Hematopoietic multipotent progenitor cell treated with erythropoietin and hydrocortisone succinate and interleukin-3 and kit ligand, for 4 days (in vitro differentiated cells): ENCODE measurements around the gene FADS2.

Source experiments
- DNase-seq: peaks from one replicate; pipeline ENCODE4 v3.0.0-alpha.2; 2015

FADS2 gene

DNA sequence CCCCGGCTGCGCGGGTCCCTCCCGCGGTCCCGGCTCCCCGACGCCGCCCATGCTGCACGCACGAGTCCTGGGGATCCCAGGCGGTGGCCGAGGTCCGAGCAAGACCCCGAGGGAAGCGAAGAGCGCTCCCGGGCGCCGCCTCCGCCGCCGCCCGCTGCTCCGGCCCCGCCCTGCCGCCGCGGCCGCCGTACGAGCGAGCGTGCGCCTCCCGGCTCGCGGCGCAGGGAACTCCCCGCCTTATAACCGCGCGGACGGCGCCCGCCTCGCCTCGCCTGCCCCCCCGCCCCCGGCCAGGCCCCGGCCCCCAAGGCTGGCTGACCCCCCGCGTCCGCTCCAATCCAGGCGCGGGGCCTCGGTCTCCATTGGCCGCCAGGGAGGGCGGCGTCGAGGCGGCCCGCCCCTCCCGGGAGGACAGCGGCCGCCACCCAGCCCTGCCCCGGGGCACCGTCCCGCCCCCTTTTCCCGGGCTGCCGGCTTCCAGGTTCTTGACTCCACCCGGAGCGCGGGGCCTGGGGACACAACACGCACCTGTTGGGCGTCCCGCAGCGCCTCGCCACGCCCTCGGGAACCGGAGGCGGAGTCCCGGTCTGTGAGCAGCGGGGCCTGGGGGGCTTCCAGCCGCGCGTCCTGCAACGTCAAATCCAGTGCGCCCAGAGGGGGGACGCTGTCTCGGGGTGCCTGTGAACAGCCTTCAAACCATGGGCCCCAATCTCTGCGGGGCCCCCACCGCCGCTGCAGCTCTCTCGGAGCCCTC lies 63.4 kb downstream of the FADS2 start, which contains the start of gene FADS3:
TSS of gene FADS3 (minus strand) at position 215 of the 754 bp plus-strand sequence. CDS start at position 51, 164 bp downstream.
- peak; percentile 86 for DNase-seq

DNA sequence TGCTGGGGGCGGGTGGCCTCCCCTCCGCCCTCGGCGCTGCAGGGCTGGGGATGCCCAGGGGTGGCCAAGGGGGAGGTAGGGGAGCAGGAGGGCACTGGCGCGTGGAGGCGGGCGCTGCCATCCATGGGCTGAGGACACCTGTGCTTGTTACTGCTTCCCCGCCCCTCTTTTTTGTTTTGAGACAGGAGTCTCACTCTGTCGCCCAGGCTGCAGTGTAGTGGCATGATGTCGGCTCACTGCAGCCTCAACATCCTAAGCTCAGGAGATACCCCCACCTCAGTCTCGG lies 63.9 kb downstream of the FADS2 start:
- no peak for DNase-seq

DNA sequence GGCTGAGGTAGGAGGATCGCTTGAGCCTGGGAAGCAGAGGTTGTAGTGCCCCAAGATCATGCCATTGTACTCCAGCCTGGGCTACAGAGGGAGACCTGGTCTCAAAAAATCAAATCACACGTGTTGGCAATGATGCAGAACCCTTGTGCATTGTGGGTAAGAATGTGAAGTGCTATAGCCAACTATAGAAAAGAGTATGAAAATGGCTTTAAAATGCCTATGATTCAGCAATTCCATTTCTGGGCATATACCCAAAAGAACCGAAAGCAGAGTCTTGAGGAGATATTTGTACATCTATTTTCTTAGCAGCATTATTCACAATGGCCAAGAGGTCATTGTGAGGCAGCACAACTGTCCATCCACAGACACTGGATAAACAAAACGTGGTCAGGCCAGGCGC lies 65.9 kb downstream of the FADS2 start:
- peak; percentile 59 for DNase-seq

DNA sequence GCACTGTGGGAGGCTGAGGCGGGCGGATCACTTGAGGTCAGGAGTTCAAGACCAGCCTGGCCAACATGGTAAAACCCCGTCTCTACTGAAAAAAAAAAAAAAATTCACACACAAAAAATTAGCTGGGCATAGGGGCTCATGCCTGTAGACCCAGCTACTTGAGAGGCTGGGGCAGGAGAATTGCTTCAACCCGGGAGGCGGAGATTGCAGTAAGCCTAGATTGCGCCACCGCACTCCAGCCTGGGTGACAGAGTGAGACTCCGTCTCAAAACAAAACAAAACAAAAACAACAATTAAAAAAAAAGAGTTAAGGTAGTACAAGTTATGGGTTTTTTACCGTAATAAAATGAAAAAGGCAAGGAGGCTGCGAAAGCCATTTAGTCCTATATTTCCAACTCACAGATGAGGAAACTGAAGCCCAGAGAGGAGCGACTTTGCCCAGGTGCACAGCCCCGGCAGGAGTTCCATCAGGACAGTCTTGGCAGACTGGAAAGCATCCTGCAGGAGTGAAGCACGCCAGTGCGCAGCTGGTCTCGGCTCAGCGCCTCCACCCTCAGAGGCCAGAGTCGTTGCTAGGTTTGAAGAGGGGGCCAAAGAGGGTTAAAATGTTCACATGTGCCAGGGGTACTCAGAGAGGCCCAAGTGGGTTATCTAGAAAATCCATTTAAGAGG lies 67.1 kb downstream of the FADS2 start:
- DNase-seq: no peak

DNA sequence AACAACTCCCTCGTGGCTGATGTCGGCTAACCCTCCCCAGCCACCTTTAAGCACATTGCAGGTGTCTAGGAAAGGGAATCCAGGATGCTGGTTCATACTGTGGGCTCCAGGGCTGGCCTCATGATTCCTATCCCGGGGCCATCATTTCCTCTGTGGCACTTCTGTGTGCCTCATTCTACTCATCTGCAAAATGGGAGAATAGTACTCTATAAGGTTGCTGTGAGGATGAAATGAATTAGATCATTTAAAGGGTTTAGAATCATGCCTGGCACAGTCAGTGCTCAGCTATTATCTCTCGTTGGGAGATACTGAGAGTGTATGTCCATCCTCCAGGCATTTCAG lies 67.6 kb downstream of the FADS2 start:
- DNase-seq: no peak

DNA sequence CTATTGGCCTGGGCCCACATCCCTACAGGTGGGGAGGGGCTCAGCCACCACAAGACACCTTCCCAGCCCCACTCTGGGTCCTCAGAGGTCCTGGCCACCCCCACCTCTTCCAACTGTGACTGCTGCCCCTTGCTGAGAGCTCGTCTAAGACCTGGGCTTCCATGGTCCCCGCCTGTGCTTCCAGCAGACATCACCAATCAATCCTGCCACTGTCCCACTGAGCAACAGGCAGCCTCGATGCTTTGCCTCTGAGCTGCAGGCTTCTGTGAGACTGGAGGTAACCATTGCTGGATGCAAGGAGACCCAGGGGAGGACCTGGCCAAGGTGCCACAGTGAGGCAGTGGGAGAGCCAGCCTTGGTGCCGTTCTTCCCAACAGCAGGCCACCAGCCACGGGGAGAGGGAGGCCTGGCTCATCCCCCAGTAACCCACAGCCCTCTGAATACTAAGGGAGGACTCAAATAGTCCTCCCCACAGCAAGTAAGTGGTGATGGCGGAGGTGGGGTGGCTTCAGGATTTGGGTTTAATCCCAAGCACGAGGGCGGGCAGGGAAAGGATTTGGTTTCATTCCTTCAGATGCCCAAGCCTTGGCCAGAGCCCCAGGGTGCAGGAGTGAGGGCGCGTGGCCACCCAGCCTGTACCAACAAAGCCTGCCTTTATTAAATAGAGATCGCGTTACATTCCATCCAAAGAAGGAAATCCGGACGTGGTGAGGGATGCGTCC lies 68.7 kb downstream of the FADS2 start:
- no peak for DNase-seq

DNA sequence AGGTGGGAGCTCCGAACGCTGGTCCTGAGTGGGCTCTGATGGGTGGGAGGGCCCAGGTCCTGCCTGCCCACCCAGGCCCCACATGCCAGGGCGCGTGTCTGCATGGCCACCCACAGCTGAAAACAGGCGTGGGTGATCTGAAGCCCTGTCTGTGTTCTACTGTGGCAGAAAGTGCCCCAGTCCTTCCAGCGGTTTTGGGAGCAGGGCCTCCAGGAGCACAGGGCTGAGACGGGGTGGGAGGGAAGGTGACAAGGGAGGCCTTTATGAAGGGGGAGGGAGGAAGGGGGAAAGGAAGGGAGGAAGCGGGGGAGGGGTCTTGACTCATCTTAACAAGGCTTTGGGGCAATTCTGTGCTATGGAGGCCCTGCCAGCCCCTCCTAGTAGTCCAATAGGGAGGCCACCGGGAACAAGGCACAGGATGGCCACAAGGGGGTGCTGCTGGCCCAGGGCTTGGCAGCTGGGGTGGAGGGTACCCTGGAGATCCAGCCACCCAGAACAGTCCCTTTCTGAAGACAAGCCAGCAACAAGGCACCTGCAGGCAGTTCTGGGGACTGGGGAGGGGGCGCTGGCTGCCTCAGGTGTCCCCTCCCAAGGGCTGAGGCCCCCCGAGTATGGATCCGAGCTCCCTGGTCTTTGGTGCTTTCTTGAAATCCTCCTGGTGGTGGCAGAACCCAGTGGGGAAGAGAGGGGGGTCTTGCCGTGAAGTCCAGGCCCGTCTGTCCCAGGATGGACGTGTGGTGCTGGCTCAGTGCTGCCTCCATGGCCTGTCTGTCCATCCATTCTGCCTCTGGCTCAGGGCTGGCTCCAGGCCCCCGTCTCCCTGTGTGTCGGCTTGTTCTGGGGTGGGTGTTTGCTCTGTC lies 69.5 kb downstream of the FADS2 start:
- peak; percentile 89 for DNase-seq

DNA sequence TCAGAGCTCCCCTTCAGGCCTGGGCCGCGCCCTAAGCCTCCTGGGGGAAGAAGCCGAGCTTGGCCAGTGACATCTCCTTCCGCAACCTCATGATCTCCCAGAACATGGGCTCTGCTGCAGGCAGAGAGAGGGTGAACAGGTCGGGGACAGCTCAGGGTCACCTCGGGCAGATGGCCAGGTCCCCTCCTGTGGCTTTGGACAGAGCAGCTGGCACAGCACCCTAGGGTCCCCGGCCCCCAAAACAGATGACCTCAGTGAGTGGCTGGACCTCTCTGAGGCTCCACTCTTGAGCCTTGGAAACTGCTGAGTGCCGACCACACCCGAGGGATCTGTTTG lies 70.1 kb downstream of the FADS2 start:
- no peak for DNase-seq

DNA sequence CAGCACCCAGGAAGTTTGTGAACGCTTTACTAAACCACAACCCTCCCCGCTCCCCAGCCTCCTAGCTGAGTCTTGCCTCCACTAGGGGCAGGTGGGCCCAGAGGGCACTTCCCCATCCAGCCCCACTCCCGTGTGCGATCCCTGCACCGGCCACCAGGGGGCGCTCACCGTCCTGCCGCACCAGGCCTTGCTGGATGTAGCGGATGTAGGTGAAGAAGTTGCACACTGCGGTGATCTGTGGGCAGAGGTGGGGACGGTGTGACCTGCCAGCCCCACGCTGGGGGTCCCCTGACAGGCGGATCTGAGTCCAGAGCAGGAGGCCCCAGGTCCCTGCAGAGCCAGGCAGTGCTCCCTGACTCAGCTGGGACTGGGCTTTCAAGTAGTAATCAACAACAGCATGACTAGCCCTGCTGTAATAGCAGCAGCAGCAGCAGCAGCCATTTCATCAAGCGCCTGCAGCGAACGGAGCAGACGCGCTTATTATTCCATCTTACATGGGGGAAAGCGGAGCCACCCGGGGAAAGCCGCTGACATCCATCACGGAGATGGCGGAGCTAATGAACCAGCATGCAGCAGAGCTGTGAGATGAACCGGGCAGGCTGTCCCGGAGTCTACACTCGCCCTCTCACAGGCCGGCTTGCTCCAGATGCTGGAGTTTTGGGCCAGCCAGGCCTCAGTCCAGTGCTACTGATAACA lies 71.2 kb downstream of the FADS2 start:
- peak; percentile 94 for DNase-seq

DNA sequence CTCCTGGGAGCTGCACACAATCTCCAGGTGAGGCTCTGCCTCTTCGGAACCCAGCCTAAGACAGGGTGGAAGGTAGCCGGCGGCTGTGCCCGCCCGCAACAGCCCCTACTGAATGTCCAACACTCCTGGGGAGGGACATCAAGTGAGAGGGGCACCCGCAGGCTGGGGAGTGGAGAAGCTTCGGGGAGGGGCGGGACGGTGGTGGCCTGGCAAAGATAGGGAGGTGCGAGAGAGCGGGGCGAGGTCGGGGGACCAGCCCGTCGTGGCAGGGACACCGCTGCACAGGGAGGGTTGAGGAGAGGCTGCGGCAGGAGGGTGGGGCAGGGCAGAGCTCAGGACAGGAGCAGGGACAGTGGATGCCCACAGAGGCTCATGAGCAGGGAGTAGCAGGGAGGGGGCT lies 72.2 kb downstream of the FADS2 start:
- no peak for DNase-seq

DNA sequence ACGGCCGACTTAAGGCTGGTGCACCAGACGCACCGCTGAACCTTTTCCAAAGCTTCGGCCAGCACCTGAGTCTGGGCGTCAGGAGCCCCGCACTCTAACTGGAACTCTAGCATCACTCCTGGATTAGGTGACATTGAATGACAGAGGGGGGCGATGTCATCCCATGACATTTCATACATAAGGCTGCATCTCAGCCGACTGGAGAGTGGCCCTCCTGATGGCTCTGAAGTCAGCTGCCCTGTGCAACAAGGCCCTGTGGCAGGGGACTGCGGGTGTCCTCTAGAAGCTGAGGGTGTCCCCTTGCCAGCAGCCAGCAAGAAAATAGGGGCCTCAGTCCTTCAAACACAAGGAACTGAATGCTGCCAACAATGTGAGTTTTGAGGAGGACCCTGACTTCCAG lies 73.3 kb downstream of the FADS2 start:
- no peak for DNase-seq

DNA sequence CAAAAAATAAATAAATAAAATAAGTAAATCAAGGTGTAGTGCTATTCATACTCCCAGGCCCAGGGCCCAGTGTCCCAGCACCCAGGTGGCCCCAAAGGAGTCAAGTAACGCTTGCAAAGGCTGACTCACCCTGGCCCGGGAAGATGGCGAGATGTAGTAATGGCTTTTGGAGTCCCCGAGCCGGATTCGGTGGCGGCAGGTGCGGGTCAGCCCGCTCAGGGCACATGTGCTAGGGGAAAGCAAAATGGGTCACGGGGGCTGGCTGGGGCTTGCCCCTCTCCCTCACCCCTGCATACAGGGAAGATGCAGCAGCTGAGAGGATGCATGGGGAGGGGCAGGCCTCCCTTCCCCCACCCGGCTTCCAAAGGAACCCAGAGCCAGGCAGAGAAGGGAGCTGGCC lies 74.2 kb downstream of the FADS2 start:
- DNase-seq: no peak

DNA sequence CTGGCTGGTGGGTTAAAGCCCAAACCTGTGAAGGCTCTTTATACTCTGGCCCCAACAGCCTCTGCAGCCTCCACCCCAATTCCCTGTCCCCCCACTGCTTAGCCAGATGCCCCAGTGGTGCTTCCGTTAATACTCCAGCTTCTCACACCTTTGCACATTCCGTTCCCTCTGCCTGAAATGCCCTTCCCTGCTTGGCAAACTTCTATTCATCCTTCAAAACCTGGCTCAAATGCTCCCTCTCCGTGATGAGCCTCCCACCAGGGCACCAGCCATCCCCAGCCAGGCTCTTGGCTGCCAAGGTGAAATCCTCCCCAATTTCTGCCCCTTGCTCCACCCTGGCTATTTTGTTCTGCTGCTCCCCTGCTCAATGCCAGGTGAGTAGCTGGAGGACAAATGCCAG lies 75.7 kb downstream of the FADS2 start:
- DNase-seq: no peak

DNA sequence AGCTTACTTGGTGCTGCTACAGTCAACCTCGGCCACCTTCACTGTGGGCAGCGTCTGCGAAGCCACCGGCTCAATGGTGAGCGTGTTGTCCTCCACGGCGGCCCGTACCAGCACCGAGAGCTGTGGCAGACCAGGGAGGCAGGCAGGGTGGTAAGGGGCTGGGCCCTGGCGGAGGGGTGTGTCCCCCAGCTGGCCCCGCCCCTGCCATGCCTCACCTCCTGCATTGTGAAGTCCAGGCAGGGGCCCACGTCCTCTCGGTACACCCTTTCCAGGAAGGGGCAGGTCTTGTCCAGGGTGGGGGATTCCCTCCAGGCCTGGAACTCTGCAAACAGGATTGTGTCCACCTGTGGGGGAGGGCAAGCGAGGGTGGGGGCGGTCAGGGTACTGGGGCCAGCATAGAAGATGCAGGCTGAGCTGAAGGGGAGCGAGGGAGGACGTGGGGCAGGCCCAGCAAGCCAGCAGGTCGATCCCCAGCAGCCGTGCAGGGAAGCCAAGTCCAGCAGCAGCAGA lies 76.5 kb downstream of the FADS2 start:
- peak; percentile 62 for DNase-seq

DNA sequence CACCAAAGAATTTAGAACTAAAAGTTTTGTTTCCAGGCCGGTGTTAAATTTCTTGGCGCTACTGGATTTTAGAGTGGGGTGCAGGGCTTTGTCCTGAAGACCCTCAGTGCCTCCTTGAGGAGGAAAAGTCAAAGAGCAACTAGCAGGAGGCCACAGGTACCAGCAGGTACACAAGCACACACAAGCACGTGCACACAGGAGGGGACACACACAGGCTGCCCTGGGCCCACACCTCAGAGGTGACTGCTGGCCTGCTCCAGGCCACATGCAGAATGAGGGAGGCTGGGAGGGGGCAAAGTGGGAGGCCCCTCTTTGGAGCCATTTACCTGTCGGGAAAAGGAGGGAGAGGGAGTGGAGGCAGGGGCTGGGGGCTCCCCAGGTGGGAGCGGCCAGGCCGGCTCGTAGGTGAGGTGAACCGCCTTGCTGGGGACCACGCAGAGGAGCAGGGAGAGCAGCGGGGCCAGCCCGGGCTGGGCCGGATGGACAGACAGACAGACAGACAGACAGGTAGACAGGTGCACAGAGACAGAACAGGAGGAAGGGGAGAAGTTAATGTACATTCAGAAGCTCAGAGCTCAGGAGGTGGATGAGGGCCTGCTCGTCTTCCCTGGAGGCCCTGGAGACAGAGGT lies 77.1 kb downstream of the FADS2 start:
- DNase-seq: no peak

DNA sequence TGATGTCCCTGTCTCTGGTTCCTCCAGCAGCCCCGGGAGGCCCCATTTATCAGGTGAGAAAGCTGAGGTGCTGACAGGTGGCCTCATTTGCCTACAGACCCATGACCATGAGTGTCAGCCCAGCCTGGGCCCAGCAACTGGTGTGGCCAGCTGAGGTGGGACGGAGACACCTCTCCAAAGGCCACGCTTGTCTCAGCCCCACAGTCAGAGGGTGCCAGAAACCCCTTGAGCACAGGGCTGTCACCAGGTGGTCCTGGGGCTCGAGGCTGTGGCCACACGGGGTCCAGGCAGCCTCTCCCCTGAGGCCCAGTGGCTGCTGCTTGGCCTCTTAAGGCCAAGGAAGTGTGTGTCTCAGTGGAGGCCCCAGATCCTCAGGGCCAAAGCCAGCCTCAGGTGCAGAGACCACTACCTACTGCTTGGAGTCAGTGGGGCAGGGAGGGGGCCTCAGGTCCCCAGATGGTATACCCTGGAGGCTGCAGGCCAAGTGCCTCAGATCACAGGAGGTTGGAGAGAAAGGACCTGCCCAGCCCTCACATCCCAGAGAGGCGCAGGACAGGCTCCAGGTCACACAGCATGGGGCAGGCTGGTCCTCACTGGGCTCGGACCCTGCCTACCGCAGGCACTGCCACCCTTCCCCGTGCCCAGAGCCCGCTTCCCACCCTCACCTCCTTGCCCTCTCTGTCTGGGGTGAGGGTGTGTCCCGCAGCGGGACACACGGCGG lies 77.9 kb downstream of the FADS2 start:
- no peak for DNase-seq

DNA sequence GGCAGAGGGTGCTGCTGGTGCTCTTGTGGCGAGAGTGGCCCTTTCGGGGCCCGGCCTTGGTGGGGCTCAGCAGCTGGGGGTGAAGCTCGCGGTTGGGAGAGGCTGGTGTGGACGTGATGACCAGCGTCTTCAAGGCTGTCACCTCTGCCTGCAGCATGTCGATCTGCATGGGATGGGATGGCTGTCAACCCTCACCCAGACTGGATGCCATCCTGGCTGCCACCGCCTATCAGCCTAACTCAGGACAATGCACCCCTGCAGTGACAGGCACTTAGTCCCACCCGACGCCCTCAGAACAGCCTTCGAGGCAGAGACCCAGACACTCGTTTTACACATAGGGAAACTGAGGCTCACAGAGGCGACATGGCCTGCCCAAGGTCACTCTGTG lies 78.4 kb downstream of the FADS2 start:
- DNase-seq: no peak

DNA sequence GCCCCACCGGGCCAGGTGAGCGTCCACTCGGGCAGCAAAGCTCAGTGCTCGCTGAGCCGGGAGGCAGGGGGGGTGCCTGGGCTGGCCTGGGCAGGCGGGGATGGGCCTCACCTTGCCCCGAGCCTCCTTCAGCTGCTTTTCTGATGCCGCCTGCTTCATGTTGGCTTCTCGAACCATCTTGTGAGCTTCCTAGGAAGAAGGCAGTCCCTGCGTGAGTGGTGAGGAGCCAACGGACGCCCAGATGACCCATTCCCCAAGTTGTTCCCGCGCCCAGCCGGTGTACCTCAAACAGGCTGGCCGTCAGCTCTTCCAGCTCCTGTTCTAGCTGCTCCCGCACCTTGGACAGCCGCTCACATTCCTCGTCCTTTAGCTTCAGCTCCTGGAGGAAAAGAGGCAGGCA lies 79.2 kb downstream of the FADS2 start:
- no peak for DNase-seq

DNA sequence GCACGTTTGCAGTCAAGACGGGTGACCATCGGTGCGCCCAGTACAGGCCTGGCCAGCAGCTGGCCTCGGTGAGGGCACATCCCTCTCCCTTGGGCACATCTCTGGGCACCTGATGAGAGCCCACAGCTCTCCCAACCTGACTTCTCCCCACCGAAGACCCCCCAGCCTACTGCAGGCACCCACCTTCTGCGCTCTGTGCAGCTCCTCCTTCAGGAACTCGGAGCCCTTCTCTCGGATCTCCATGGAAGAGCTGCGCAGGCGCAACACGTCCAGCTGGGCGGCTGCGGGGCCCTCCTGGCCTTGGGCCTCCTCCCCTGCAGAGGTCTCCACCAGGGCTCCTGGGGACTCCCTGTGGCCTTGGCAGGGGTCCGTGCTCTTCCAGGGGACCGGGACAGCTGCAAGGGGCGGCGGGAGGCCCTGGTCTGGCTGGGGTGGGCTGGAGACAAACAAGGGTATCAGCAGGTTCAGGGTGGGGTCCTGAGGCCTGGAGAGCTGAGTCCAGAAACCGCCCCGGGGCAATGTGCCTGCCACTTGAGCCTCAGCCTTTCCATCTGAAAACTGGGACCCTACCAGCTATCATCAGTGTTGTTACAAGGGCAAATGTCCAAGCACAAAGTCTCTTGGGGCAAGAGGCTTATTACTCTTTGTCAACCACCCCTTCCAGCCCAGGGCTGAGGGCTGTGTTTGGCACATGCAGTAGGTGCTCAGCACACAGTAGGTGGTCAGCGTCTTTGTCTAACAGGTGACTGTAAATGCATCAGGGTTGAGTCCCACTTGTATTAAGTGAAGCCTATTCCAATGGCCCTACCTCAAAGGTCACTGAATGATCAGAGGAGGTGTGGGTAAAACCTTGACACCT lies 80.0 kb downstream of the FADS2 start:
- DNase-seq: no peak

DNA sequence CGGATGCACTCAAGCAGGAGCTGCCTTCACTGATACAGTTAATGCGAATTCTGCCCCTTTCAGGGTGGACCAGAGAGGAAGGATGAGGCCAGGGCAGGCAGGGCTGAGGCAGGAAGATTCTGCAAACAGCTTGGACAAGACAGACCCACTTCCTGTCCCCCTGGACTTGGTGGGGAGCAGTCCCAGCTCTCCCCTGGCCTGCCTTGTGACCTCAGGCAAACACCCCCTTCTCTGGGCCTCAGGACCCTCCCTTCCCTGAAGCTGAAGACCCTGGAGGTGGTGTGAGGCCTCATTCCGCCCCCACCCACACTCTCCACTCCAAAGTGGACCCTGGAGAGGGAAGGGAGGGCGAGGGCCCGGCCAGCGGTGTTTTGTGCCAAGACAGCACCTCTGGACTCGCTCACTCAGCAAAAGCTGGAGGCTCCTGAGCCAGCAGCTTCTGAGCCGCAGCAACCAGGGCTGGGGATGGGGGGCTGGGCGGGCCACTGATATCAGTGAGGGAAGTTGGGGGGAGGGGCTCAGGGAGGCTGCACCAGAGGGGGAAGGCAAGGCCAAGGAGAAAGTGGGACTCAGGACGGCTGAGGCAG lies 80.7 kb downstream of the FADS2 start:
- DNase-seq: peak; percentile 41
